Progenitor cell of endocrine pancreas (in vitro differentiated cells): ENCODE data around the gene AAMDC. TPM values are rescaled to one million over a fixed set of nuclear protein-coding genes. Genes with fewer than 3 reads are reported as not detected.
"Not testable (repeated sequence)": the region's sequence is repeated elsewhere in the genome, so short reads cannot be mapped to it uniquely, and the experiment has no call there.

Source experiments
- DNase-seq: peaks from one replicate; pipeline ENCODE4 v3.0.0; 2021; ENCODE audit warnings: low spot score; ENCODE audit not compliant: unreplicated experiment
- H3K27ac Mint-ChIP-seq: 2 replicates; pipeline ENCODE4 v1.8.0; 2021; ENCODE audit warnings: mild to moderate bottlenecking, moderate library complexity, mixed read lengths
- H3K27me3 Mint-ChIP-seq: 2 replicates; pipeline ENCODE4 v1.8.0; 2021; ENCODE audit warnings: mixed read lengths
- H3K36me3 Mint-ChIP-seq: 2 replicates; pipeline ENCODE4 v1.8.0; 2022; ENCODE audit warnings: mixed read lengths; ENCODE audit not compliant: insufficient read depth
- H3K4me1 Mint-ChIP-seq: 2 replicates; pipeline ENCODE4 v1.8.0; 2021; ENCODE audit warnings: low read depth, mixed read lengths
- H3K4me3 Mint-ChIP-seq: 2 replicates; pipeline ENCODE4 v1.8.0; 2021; ENCODE audit warnings: low read depth, mild to moderate bottlenecking, moderate library complexity, mixed read lengths
- H3K9me3 Mint-ChIP-seq: 2 replicates; pipeline ENCODE4 v1.8.0; 2021; ENCODE audit warnings: low read depth, mixed read lengths
- CTCF ChIP-seq: fragments of 200-600 bp; sonication (generic); IDR thresholded peaks from one replicate; pipeline ENCODE4 v1.5.0; 2021; ENCODE audit warnings: antibody characterized with exemption, mild to moderate bottlenecking; ENCODE audit not compliant: unreplicated experiment
- total RNA-seq: library from RNA; stranded (reverse); gene quantifications from 2 replicates; pipeline ENCODE4 v1.2.1, GENCODE V29; 2021

AAMDC gene
- total RNA-seq, 1 donor from 2014 or later, result 20.4 TPM

GRCh38 chr11:77833302-77833701 is 12.4 kb downstream of the AAMDC start:
- no peaks in the 10 kb centered on the region for H3K27me3 Mint-ChIP-seq
- H3K9me3 Mint-ChIP-seq, result peaks cover 13% of the 10 kb centered on the region
- peaks cover 17% of the 10 kb centered on the region for H3K36me3 Mint-ChIP-seq
- no peaks in the 10 kb centered on the region for H3K4me1 Mint-ChIP-seq
- no peak for TF ChIP-seq CTCF
- no peak overlapping the region for H3K27ac Mint-ChIP-seq
- H3K4me3 Mint-ChIP-seq, result no peak overlapping the region
- no peak for DNase-seq

- H3K4me3 Mint-ChIP-seq, result no peak overlapping the region
- TF ChIP-seq CTCF, result no peak
- H3K9me3 Mint-ChIP-seq, result peaks cover 15% of the 10 kb centered on the region
- H3K36me3 Mint-ChIP-seq, result peaks cover 41% of the 10 kb centered on the region
- H3K27me3 Mint-ChIP-seq, result no peaks in the 10 kb centered on the region
- no peaks in the 10 kb centered on the region for H3K4me1 Mint-ChIP-seq
- no peak overlapping the region for H3K27ac Mint-ChIP-seq
- DNase-seq, result no peak
These were observed 21.6 kb downstream of the AAMDC start for GRCh38 chr11:77842441-77843121.

GRCh38 chr11:77843700-77844099 is 22.8 kb downstream of the AAMDC start:
- Mint-ChIP-seq H3K9me3 (peaks cover 15% of the 10 kb centered on the region), H3K36me3 (peaks cover 42% of the 10 kb centered on the region)
- not testable (repeated sequence) for DNase-seq, H3K27ac Mint-ChIP-seq, H3K4me3 Mint-ChIP-seq, H3K27me3 Mint-ChIP-seq, H3K4me1 Mint-ChIP-seq

GRCh38 chr11:77851503-77851902 is 30.6 kb downstream of the AAMDC start:
- Mint-ChIP-seq H3K36me3 (peaks cover 51% of the 10 kb centered on the region), H3K4me3 (no peak overlapping the region), H3K9me3 (peaks cover 16% of the 10 kb centered on the region), H3K4me1 (no peaks in the 10 kb centered on the region), H3K27ac (peak overlapping the region; percentile 2), H3K27me3 (no peaks in the 10 kb centered on the region)
- no peak for TF ChIP-seq CTCF
- DNase-seq, result no peak

- no peak for TF ChIP-seq CTCF
- H3K36me3 Mint-ChIP-seq, result peaks cover 48% of the 10 kb centered on the region
These were observed 33.9 kb downstream of the AAMDC start for GRCh38 chr11:77854838-77855237.

GRCh38 chr11:77857906-77858457 is 37.0 kb downstream of the AAMDC start:
- not testable (repeated sequence) for H3K27ac Mint-ChIP-seq, H3K4me1 Mint-ChIP-seq, H3K27me3 Mint-ChIP-seq, H3K4me3 Mint-ChIP-seq, DNase-seq
- peaks cover 35% of the 10 kb centered on the region for H3K36me3 Mint-ChIP-seq
- H3K9me3 Mint-ChIP-seq, result peaks cover 16% of the 10 kb centered on the region

More at GRCh38 chr11:77854838-77855237, 33.9 kb downstream of the AAMDC start:
- Mint-ChIP-seq H3K4me3 (no peak overlapping the region), H3K9me3 (peaks cover 20% of the 10 kb centered on the region), H3K27ac (no peak overlapping the region), H3K27me3 (no peaks in the 10 kb centered on the region), H3K4me1 (no peaks in the 10 kb centered on the region)
- DNase-seq, result no peak

- not testable (repeated sequence) for H3K27ac Mint-ChIP-seq, H3K27me3 Mint-ChIP-seq, H3K4me3 Mint-ChIP-seq, H3K4me1 Mint-ChIP-seq, DNase-seq, H3K9me3 Mint-ChIP-seq
- H3K36me3 Mint-ChIP-seq, result peaks cover 10% of the 10 kb centered on the region
These were observed 40.5 kb downstream of the AAMDC start for GRCh38 chr11:77861444-77861843.
